ENCODE data around the gene BTN2A1.

BTN2A1 gene

GRCh38 chr6:26470643-26471042 is 12.9 kb downstream of the BTN2A1 start:
- no peak for DNase-seq

GRCh38 chr6:26471970-26472369 is 14.2 kb downstream of the BTN2A1 start:
- DNase-seq = no peak

GRCh38 chr6:26472549-26473290 is 15.0 kb downstream of the BTN2A1 start:
- no peak for DNase-seq

GRCh38 chr6:26473429-26473757 is 15.6 kb downstream of the BTN2A1 start:
- no peak for DNase-seq

- peak; percentile 97 for DNase-seq
These were observed 16.1 kb downstream of the BTN2A1 start for GRCh38 chr6:26473758-26474438.

GRCh38 chr6:26474439-26474881 is 16.7 kb downstream of the BTN2A1 start:
- DNase-seq = no peak

- peak; percentile 45 for DNase-seq
These were observed 18.3 kb downstream of the BTN2A1 start for GRCh38 chr6:26475823-26476729.

- DNase-seq = no peak
These were observed 19.1 kb downstream of the BTN2A1 start for GRCh38 chr6:26476896-26477295.

- DNase-seq = no peak
These were observed 19.7 kb downstream of the BTN2A1 start for GRCh38 chr6:26477426-26477825.

GRCh38 chr6:26478100-26478984 is 20.6 kb downstream of the BTN2A1 start:
- no peak for DNase-seq

- DNase-seq = no peak
These were observed 21.2 kb downstream of the BTN2A1 start for GRCh38 chr6:26478985-26479278.

- DNase-seq = no peak
These were observed 24.6 kb downstream of the BTN2A1 start for GRCh38 chr6:26482338-26482737.

GRCh38 chr6:26483727-26484126 is 26.0 kb downstream of the BTN2A1 start:
- DNase-seq = no peak

GRCh38 chr6:26484161-26484560 is 26.4 kb downstream of the BTN2A1 start:
- DNase-seq = no peak

- no peak for DNase-seq
These were observed 27.5 kb downstream of the BTN2A1 start for GRCh38 chr6:26485112-26485780.

GRCh38 chr6:26486358-26486757 is 28.6 kb downstream of the BTN2A1 start:
- DNase-seq = no peak

GRCh38 chr6:26487466-26487865 is 29.7 kb downstream of the BTN2A1 start:
- no peak for DNase-seq

GRCh38 chr6:26489996-26490964 is 32.5 kb downstream of the BTN2A1 start:
- no peak for DNase-seq

GRCh38 chr6:26491604-26492003 is 33.8 kb downstream of the BTN2A1 start:
- DNase-seq = no peak

GRCh38 chr6:26493258-26493657 is 35.5 kb downstream of the BTN2A1 start:
- no peak for DNase-seq

- DNase-seq = no peak
These were observed 36.4 kb downstream of the BTN2A1 start for GRCh38 chr6:26494117-26494516.

Data from fibroblast of skin of back (primary cell).